DMS 273 treated with DMSO at 0.1 percent for 48 hours (cell line): ENCODE measurements around the gene POM121.
"Not testable (repeated sequence)": the region's sequence is repeated elsewhere in the genome, so short reads cannot be mapped to it uniquely, and the experiment has no call there.

ENCODE experiments used
- DNase-seq: peaks from one replicate; lab custom pipeline; 2025; lab: John Stamatoyannopoulos, UW

The POM121 gene

DNA sequence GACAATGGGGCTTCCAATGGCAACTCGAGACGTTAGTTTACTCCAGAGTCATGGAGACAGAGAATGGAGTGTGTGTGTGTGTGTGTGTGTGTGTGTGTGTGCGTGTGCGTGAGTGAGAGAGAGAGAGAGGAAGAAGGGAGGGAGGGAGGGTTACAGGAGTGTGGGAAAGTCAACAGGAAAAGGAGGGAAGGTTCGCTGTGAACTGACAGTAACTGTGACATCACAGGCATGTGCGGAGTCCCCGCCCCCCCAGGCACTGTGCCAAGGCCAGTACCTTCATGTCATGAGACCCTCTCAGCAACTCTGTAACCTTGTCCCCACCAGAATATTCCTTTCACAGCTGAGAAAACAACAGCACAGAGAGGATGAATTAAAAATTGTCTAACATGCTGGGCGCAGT is 72.6 kb downstream of the POM121 start:
- DNase-seq, result not testable (repeated sequence)

DNA sequence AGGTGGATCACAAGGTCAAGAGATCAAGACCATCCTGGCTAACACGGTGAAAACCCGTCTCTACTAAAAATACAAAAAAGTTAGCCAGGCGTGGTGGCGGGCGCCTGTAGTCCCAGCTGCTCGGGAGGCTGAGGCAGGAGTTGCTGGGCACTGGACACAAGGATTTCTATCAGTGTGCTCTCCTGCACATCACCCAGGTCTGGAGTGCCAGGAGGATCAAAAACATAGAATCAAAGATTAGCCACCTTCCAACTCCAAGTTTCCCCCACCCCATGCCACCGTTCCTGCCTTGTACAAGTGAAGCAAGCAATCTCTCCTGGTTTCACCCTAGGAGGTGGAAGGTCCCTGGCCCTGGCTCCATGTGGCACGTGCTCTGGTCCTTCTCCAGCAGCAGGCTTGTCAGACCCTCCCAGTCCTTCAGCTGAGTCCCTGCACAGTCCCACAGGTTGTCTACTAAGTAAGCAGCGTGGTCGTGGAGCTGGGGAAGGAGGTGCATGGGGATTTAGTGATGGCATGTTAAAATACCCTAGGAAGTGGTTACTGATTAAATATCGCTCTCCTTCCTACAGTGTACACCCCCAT is 73.1 kb downstream of the POM121 start:
- DNase-seq, result not testable (repeated sequence)
